Spleen (tissue), 11 donors: ENCODE results near the gene KRTAP12-4. TPM values are rescaled to one million over a fixed set of nuclear protein-coding genes. Genes with fewer than 3 reads are reported as not detected.
"Not testable (repeated sequence)": the region's sequence is repeated elsewhere in the genome, so short reads cannot be mapped to it uniquely, and the experiment has no call there.

Experiments used
- DNase-seq: peaks from one replicate; pipeline ENCODE4 v3.0.0-alpha.2; 2020
- H3K27ac ChIP-seq, 8 donors: fragments of 200-600 bp; sonication (generic) in 7 of 8; 1 replicate in 4 of 8; 2 replicates in 4 of 8; pipeline versions ENCODE4 v1.5.0 to v1.8.0; 2016 to 2021; ENCODE audit warnings: inconsistent platforms in 4 of 8, mild to moderate bottlenecking in 4 of 8, moderate library complexity in 1 of 8
- H3K27me3 ChIP-seq, 7 donors: fragments of 200-600 bp; sonication (generic) in 6 of 7; replicated peaks in 1 of 7; 1 replicate in 4 of 7; 2 replicates in 3 of 7; pipeline versions ENCODE4 v1.5.0 to v1.8.0; 2016 to 2021; ENCODE audit warnings: inconsistent platforms in 3 of 7, mild to moderate bottlenecking in 1 of 7
- H3K36me3 ChIP-seq, 6 donors: fragments of 200-600 bp; sonication (generic) in 5 of 6; 1 replicate in 4 of 6; 2 replicates in 2 of 6; pipeline versions ENCODE4 v1.5.0 to v1.8.0; 2016 to 2021; ENCODE audit warnings: inconsistent platforms in 2 of 6
- H3K4me1 ChIP-seq, 6 donors: fragments of 200-600 bp; sonication (generic) in 5 of 6; 1 replicate in 3 of 6; 2 replicates in 3 of 6; pipeline versions ENCODE4 v1.5.0 to v1.8.0; 2016 to 2021; ENCODE audit warnings: inconsistent platforms in 3 of 6
- H3K4me3 ChIP-seq, 8 donors: fragments of 200-600 bp; sonication (generic) in 7 of 8; 1 replicate in 4 of 8; 2 replicates in 4 of 8; pipeline versions ENCODE4 v1.5.0 to v1.8.0; 2016 to 2021; ENCODE audit warnings: inconsistent platforms in 4 of 8, mild to moderate bottlenecking in 4 of 8, moderate library complexity in 2 of 8
- H3K9me3 ChIP-seq, 8 donors: fragments of 200-600 bp; sonication (generic) in 7 of 8; 1 replicate in 4 of 8; 2 replicates in 4 of 8; pipeline versions ENCODE4 v1.5.0 to v1.8.0; 2016 to 2021; ENCODE audit warnings: inconsistent platforms in 4 of 8
- CTCF ChIP-seq, 11 experiments: fragments of 200-600 bp in 7 of 11; fragments of 450-650 bp in 4 of 11; sonication (generic) in 4 of 11; IDR thresholded peaks in 8 of 11; conservative IDR thresholded peaks in 3 of 11; 1 replicate in 7 of 11; 2 replicates in 4 of 11; pipeline versions ENCODE4 v1.4.0 to v1.8.0; 2016 to 2021; ENCODE audit warnings: antibody characterized with exemption in 11 of 11, inconsistent platforms in 4 of 11, mild to moderate bottlenecking in 1 of 11
- POLR2A ChIP-seq, 3 donors: fragments of 450-650 bp; IDR thresholded peaks; one replicate each; pipeline ENCODE4 v1.5.1; 2017; ENCODE audit warnings: antibody characterized with exemption in 3 of 3, mild to moderate bottlenecking in 1 of 3
- POLR2AphosphoS5 ChIP-seq, 3 donors: sonication (generic); formaldehyde crosslinking; IDR thresholded peaks; one replicate each; pipeline ENCODE4 v1.5.1; 2017; ENCODE audit warnings: antibody characterized with exemption in 3 of 3
- WGBS, 5 donors: extraction: QIAGEN DNeasy Blood & Tissue Kit in 3 of 5; methylation state at CpG; one replicate each; pipeline versions ENCODE4 v1.1.5 to v1.1.7; 2013 to 2018; 5-methylcytosine and 5-hydroxymethylcytosine counted together
- intact Hi-C: fragments of 100-400 bp; cut with DNase I; formaldehyde crosslinking; loops from one replicate; pipeline ENCODE4 v1.15.0; 2023; ENCODE audit warnings: low total_unique reads
- polyA plus RNA-seq, 3 donors: library from polyadenylated mRNA; stranded (reverse); fragments of 200-250 nt; gene quantifications; one replicate each; pipeline ENCODE4 v1.2.1, GENCODE V29; 2013
- total RNA-seq, 7 donors: library from RNA; depleted of rRNA in 3 of 7; stranded (reverse); fragments of >200 nt in 3 of 7; fragmentation: NEBNext Ultra II Directional in 4 of 7; extraction: Animal tissue kit (Norgen Biotek cat#: 25700) in 4 of 7; gene quantifications; one replicate each; pipeline versions ENCODE4 v1.1.0 to v1.2.1, GENCODE V29; 2016 to 2021
- donor health status: healthy with polysubstance abuse.
- donor health status: DM: no; HTN: no; CAD: no; lungs with moderate emphysema.
- donor health status: DM: no; HTN: no; CAD: no.
- donor health status: Bipolar disorder and iron deficiency.
- donor health status: healthy.
- donor health status: DM: no; HTN: no; CAD: no.
- donor health status: DM: yes; HTN: yes; CAD: no.

Gene KRTAP12-4
- total and polyA plus RNA-seq, 10 donors, result not detected

- Histone ChIP-seq H3K27me3 (peaks cover 0 to 36% (median 0%) of the 10 kb centered on the region in 7 donors), H3K9me3 (peaks cover 6 to 51% (median 34%) of the 10 kb centered on the region in 8 donors), H3K27ac (peak overlapping the region in 2 of 8 donors; percentile 28 to 30), H3K4me3 (no peak overlapping the region), H3K36me3 (no peaks in the 10 kb centered on the region), H3K4me1 (peaks cover 0 to 17% (median 4%) of the 10 kb centered on the region in 6 donors)
- intact Hi-C loops, result no loop called here
- 44 to 72% (median 57%) methylated on average over 2 of the region's 2 CpGs for WGBS, 5 donors
- TF ChIP-seq POLR2A (IDR thresholded peaks at IDR 0.05) (no peak), CTCF (IDR thresholded peaks at IDR 0.05 in 8 of 11, conservative IDR thresholded peaks at IDR 0.05 in 3 of 11) (no peak), POLR2AphosphoS5 (IDR thresholded peaks at IDR 0.05) (no peak)
- DNase-seq, result no peak
Measured at GRCh38 chr21:44630440-44630839, 24.0 kb downstream of the KRTAP12-4 start.

- DNase-seq, result no peak
- Histone ChIP-seq H3K27ac (no peak overlapping the region), H3K4me1 (peaks cover 0 to 17% (median 4%) of the 10 kb centered on the region in 6 donors), H3K27me3 (peaks cover 0 to 31% (median 0%) of the 10 kb centered on the region in 7 donors), H3K4me3 (no peak overlapping the region), H3K36me3 (no peaks in the 10 kb centered on the region), H3K9me3 (peaks cover 6 to 64% (median 49%) of the 10 kb centered on the region in 8 donors)
- 76 to 89% (median 85%) methylated on average over 14 to 18 of the region's 18 CpGs for WGBS, 5 donors
- intact Hi-C loops, result no loop called here
- TF ChIP-seq POLR2AphosphoS5 (IDR thresholded peaks at IDR 0.05) (no peak), POLR2A (IDR thresholded peaks at IDR 0.05) (no peak), CTCF (IDR thresholded peaks at IDR 0.05 in 8 of 11, conservative IDR thresholded peaks at IDR 0.05 in 3 of 11) (no peak)
Measured at GRCh38 chr21:44628707-44629391, 25.6 kb downstream of the KRTAP12-4 start.

- DNase-seq, H3K4me3 ChIP-seq, H3K36me3 ChIP-seq, intact Hi-C loops, H3K27ac ChIP-seq: not testable (repeated sequence)
- Histone ChIP-seq H3K4me1 (peaks cover 0 to 17% (median 4%) of the 10 kb centered on the region in 6 donors), H3K27me3 (peaks cover 0 to 31% (median 0%) of the 10 kb centered on the region in 7 donors), H3K9me3 (peaks cover 10 to 64% (median 53%) of the 10 kb centered on the region in 8 donors)
- WGBS, 5 donors, result 64 to 78% (median 67%) methylated on average over 10 to 15 of the region's 15 CpGs
Measured at GRCh38 chr21:44627831-44628233, 26.6 kb downstream of the KRTAP12-4 start.

- H3K36me3 ChIP-seq, H3K27ac ChIP-seq, intact Hi-C loops, H3K4me3 ChIP-seq: not testable (repeated sequence)
- WGBS, 5 donors, result 80 to 88% (median 83%) methylated on average over 13 to 20 of the region's 20 CpGs
- Histone ChIP-seq H3K9me3 (peaks cover 8 to 64% (median 53%) of the 10 kb centered on the region in 8 donors), H3K4me1 (peaks cover 0 to 17% (median 4%) of the 10 kb centered on the region in 6 donors), H3K27me3 (peaks cover 0 to 31% (median 0%) of the 10 kb centered on the region in 7 donors)
- DNase-seq, result peak; percentile 46
Measured at GRCh38 chr21:44627181-44627822, 27.2 kb downstream of the KRTAP12-4 start.

- peaks cover 0 to 17% (median 4%) of the 10 kb centered on the region in 6 donors for H3K4me1 ChIP-seq
- TF ChIP-seq POLR2A (IDR thresholded peaks at IDR 0.05) (no peak), CTCF (IDR thresholded peaks at IDR 0.05 in 8 of 11, conservative IDR thresholded peaks at IDR 0.05 in 3 of 11) (no peak), POLR2AphosphoS5 (IDR thresholded peaks at IDR 0.05) (no peak)
- peaks cover 5 to 64% (median 52%) of the 10 kb centered on the region in 8 donors for H3K9me3 ChIP-seq
- H3K4me3 ChIP-seq, result no peak within 1 kb of the TSS
- peak; percentile 35 for DNase-seq
- H3K36me3 ChIP-seq, result no peaks in the 10 kb centered on the region
- H3K27me3 ChIP-seq, result peaks cover 0 to 31% (median 0%) of the 10 kb centered on the region in 7 donors
- 48 to 55% (median 49%) methylated on average over 5 to 7 of the region's 7 CpGs for WGBS, 5 donors
- H3K27ac ChIP-seq, result no peak within 1 kb of the TSS
- intact Hi-C loops, result no loop called here
Measured at GRCh38 chr21:44626673-44627143, 27.8 kb downstream of the KRTAP12-4 start, which contains the start of gene KRTAP10-9. KRTAP10-9 (plus strand) TSS chr21:44627093; CDS start chr21:44627172, 79 bp downstream.
